Activated CD4-positive, alpha-beta memory T cell treated with anti-CD3 and anti-CD28 coated beads, Interleukin-2, amount 10 ng/mL, durations not matched to agents 7 days and 5 days (primary cell): Measurements from ENCODE around the gene GBX1. TPM values are rescaled to one million over a fixed set of nuclear protein-coding genes. Genes with fewer than 3 reads are reported as not detected.

Source experiments
- CTCF ChIA-PET: fragments of 350-600 bp; sonication (Branson Sonifier 250); formaldehyde crosslinking; loops from one replicate; lab custom pipeline; 2021; ENCODE audit warnings: antibody characterized with exemption, inconsistent platforms; lab: Charles Lee
- POLR2A ChIA-PET: fragments of 350-600 bp; sonication (Branson Sonifier 250); formaldehyde crosslinking; loops from one replicate; lab custom pipeline; 2021; ENCODE audit warnings: antibody characterized with exemption; lab: Charles Lee
- DNase-seq: peaks from one replicate; pipeline ENCODE4 v3.0.0-alpha.2; 2020
- H3K27ac Mint-ChIP-seq: one replicate; pipeline ENCODE4 v1.8.0; 2021; ENCODE audit warnings: mild to moderate bottlenecking, mixed read lengths
- H3K27me3 Mint-ChIP-seq: one replicate; pipeline ENCODE4 v1.8.0; 2021; ENCODE audit warnings: mixed read lengths
- H3K36me3 Mint-ChIP-seq: one replicate; pipeline ENCODE4 v1.8.0; 2021; ENCODE audit warnings: low read depth, mixed read lengths
- H3K4me1 Mint-ChIP-seq: one replicate; pipeline ENCODE4 v1.8.0; 2021; ENCODE audit warnings: mixed read lengths
- H3K4me3 Mint-ChIP-seq: one replicate; pipeline ENCODE4 v1.8.0; 2021; ENCODE audit warnings: mild to moderate bottlenecking, mixed read lengths
- H3K9me3 Mint-ChIP-seq: one replicate; pipeline ENCODE4 v1.8.0; 2021; ENCODE audit warnings: mixed read lengths
- total RNA-seq, 2 experiments: library from RNA; stranded (reverse); gene quantifications; one replicate each; pipeline ENCODE4 v1.2.3, GENCODE V29; 2021

Gene GBX1
- total RNA-seq, 2 experiments from 2014 or later, result not detected

DNA sequence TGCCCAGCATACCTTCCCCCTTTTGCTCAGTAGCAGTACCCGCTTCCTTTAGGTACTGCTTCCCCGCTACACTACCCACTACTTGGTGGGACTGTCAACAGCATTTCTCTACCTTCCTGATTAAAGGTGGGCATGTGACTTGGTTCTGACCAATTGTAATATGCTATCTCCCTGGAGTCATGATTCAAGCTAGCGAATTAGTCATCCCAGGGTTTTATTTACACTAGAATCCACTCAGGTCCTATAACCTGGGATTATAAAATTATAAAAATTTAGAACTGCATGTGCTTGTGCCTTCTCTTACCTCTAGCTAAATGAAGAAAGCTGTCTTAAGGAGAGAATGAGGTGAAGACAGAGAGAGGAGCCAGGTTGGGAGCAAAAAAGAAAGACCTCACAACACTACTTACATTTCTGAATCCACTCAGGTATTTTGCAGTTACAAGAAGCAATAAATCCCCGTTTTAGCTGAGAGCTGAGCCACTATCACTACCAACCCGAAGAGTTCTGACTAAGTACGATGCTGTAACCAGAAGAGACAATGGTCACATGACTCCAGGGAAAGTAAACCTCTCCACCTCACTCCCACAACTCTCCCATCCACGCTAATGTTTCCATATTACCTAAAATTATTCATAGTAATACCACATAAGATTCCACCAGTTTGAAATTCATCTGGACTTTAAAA lies 9.7 kb downstream of the GBX1 start:
- POLR2A ChIA-PET, result no interaction called here

DNA sequence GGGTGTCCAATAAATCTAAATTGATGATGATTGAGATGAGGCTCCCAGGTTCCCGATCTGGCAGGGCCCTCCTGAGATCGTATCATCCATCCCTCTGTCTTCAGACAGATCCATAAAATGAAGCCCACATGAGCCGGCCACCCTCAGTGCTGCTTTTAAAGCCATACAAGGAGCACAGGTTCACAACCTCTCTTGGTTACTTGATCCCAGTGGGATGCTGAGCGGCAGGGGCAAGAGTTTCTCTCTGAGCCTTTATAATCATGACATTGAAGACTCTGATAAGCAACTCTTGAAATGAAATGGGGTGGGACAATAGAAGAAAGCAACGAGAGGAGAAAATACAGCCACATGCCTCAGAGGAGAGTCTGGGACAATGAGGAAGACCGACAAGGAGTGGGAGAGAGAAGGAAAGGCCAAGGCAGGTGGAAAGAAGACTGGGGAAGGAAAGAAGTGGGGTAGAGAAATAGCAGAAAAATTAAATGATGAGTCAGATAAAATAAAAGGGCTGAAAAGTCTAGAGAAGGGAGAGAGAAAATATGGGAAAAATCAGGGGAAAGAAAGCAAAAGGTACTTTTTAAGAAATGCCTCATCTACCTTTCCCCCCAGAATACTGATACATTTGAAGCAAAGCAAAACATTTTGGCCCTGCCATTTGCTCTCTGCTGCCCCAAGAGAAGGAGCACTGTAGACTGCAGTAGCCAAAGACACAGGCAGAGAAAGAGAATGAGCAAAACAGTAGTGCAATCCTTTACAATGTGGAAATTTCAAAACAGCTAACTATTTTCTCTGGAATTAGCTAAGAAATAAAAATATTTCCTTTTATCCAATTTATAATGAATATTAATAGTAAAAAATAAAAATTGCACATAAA lies 14.6 kb downstream of the GBX1 start:
- H3K36me3 Mint-ChIP-seq, result no peaks in the 10 kb centered on the region
- H3K9me3 Mint-ChIP-seq, result no peaks in the 10 kb centered on the region
- no peak for DNase-seq
- H3K4me1 Mint-ChIP-seq, result no peaks in the 10 kb centered on the region
- ChIA-PET CTCF (interaction anchor here (0.8 kb wide), 1 partner anchor 168 kb away, joined by 4 read pairs; no protein-coding TSS in a partner anchor), POLR2A (no interaction called here)
- H3K27ac Mint-ChIP-seq, result no peak overlapping the region
- peaks cover 31% of the 10 kb centered on the region for H3K27me3 Mint-ChIP-seq
- H3K4me3 Mint-ChIP-seq, result no peak overlapping the region

More for the DNA sequence above, 9.7 kb downstream of the GBX1 start:
- DNase-seq, result no peak
- no peaks in the 10 kb centered on the region for H3K36me3 Mint-ChIP-seq
- no peaks in the 10 kb centered on the region for H3K4me1 Mint-ChIP-seq
- H3K27me3 Mint-ChIP-seq, result peaks cover 34% of the 10 kb centered on the region
- no peak overlapping the region for H3K27ac Mint-ChIP-seq
- H3K4me3 Mint-ChIP-seq, result no peak overlapping the region
- CTCF ChIA-PET, result interaction anchor here (0.7 to 1.9 kb wide), 3 partner anchors 34 to 89 kb away, joined by 3 to 6 read pairs (median 5); no protein-coding TSS in a partner anchor
- H3K9me3 Mint-ChIP-seq, result no peaks in the 10 kb centered on the region

DNA sequence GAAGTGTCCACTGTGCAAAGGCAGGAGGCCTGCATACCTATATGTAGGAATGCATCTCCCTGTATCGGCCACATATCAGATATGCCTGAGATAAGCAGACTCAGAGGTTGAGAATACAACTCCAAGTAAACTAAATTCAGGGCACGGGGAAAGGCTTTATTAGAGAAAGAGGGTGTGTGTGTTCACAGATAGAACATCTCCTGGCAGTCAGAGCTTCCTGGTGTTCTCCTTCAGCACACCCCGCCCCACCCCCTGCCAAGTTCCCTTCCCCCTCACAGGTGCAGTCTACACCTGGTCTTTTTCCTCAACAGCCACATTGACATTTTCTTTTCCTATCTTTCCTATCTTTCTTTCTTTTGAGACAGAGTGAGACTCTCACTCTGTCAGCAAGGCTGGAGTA lies 17.1 kb downstream of the GBX1 start:
- DNase-seq, result no peak
- ChIA-PET CTCF (interaction anchor here (0.5 to 1.8 kb wide), 2 partner anchors 9 to 27 kb away, joined by 3 to 5 read pairs; no protein-coding TSS in a partner anchor), POLR2A (no interaction called here)
- no peaks in the 10 kb centered on the region for H3K36me3 Mint-ChIP-seq
- no peaks in the 10 kb centered on the region for H3K9me3 Mint-ChIP-seq
- no peak overlapping the region for H3K27ac Mint-ChIP-seq
- peaks cover 17% of the 10 kb centered on the region for H3K27me3 Mint-ChIP-seq
- H3K4me1 Mint-ChIP-seq, result no peaks in the 10 kb centered on the region
- no peak overlapping the region for H3K4me3 Mint-ChIP-seq

DNA sequence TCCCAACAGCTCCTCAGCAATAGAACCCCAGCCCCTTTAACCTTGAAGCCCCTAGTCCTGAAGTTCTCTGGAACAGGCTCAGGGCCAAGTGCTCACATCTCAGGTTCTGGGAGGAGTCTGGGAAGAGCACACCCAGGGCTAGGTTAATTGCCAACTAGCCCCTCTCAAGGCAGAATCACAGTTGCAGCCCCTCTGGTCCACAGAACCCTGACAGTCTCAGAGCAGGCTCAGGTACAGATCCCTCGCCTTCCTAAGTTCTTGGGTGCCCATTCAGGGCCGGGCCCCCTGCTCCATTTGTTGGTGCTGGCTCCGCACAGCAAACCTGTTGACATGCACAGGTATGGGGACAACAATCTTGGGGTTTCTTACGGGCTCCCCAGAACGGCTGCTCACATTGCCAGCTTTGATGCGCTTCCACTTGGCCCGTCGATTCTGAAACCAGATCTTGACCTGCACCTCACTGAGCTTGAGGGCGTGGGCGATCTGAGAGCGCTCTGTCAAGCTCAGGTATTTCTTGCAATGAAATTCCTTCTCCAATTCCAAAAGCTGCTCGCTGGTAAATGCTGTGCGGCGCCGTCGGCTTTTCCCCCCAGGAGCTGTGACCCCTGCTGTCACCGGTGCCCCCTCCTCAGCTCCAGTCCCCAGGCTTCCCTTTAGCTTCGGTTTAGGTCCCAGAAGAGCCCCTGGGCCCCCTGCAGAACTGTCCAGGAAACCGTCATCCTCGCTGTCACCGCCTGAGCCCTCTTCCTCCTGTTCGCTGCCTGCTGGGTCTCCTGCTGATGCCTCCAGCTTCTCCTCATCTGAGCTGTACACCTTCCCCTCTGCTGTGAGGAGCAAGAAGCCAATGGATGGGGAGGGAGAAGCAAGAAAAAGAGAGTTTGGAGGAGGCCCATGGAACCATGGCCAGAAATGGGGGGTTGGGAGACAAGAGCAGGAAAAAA lies 18.9 kb downstream of the GBX1 start:
- CTCF ChIA-PET, result interaction anchor here (1.1 to 2.7 kb wide), 2 partner anchors 21 to 25 kb away, joined by 4 to 9 read pairs; no protein-coding TSS in a partner anchor
- no peaks in the 10 kb centered on the region for H3K9me3 Mint-ChIP-seq
- H3K27ac Mint-ChIP-seq, result no peak overlapping the region
- H3K4me3 Mint-ChIP-seq, result no peak overlapping the region
- no peak for DNase-seq
- no peaks in the 10 kb centered on the region for H3K36me3 Mint-ChIP-seq
- H3K4me1 Mint-ChIP-seq, result no peaks in the 10 kb centered on the region
- POLR2A ChIA-PET, result no interaction called here
- peaks cover 6% of the 10 kb centered on the region for H3K27me3 Mint-ChIP-seq

DNA sequence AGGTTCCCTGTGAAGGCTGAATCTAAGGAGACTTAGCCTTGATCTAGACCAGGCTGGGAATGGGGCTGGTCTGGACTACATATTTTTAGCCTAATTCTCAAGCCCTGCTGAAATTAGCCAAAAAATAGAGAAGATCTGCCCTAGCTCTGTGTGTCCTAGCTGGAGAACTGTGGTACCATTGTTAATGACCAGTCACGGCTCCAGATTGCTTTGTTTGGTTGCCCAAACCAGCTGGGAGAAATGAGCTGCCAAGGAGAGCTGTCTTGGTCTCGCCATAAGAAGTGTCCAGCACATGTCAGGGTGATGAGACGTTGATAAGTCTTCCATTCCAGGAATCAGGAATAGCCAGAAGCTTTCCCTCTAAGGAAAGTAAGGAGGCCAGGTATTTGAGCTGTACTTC lies 20.7 kb downstream of the GBX1 start:
- CTCF ChIA-PET, result interaction anchor here (1.1 to 2.7 kb wide), 2 partner anchors 23 to 97 kb away, joined by 4 to 9 read pairs; no protein-coding TSS in a partner anchor

DNA sequence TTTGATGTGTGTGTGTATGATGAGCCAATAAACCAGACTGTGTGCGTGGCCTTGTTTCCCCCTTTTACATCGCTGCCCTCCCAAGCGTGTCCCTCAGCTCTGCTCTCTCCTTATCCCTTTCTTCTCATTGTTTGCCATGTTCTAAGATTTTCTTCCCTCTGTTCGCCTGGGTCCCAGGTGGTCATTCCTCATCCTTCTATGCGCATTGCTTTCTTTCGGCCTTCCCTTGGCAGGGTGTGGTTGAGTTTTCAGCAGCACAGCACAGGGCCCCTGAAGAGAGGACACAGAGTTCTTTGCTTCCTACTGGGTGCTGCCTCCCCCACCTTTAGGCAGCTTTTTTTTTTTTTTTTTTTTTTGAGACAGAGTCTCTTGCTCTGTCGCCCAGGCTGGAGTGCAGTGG lies 23.1 kb downstream of the GBX1 start:
- ChIA-PET CTCF (interaction anchor here (0.8 kb wide), 1 partner anchor 20 kb away, joined by 3 read pairs; no protein-coding TSS in a partner anchor), POLR2A (no interaction called here)
- Mint-ChIP-seq H3K4me1 (no peaks in the 10 kb centered on the region), H3K27me3 (peaks cover 2% of the 10 kb centered on the region), H3K27ac (no peak overlapping the region), H3K9me3 (no peaks in the 10 kb centered on the region), H3K4me3 (no peak overlapping the region), H3K36me3 (no peaks in the 10 kb centered on the region)
- DNase-seq, result no peak

More for the DNA sequence above, 20.7 kb downstream of the GBX1 start:
- H3K27me3 Mint-ChIP-seq, result peaks cover 6% of the 10 kb centered on the region
- no peak overlapping the region for H3K4me3 Mint-ChIP-seq
- no peaks in the 10 kb centered on the region for H3K4me1 Mint-ChIP-seq
- H3K36me3 Mint-ChIP-seq, result no peaks in the 10 kb centered on the region
- POLR2A ChIA-PET, result no interaction called here
- H3K9me3 Mint-ChIP-seq, result no peaks in the 10 kb centered on the region
- H3K27ac Mint-ChIP-seq, result no peak overlapping the region
- no peak for DNase-seq

DNA sequence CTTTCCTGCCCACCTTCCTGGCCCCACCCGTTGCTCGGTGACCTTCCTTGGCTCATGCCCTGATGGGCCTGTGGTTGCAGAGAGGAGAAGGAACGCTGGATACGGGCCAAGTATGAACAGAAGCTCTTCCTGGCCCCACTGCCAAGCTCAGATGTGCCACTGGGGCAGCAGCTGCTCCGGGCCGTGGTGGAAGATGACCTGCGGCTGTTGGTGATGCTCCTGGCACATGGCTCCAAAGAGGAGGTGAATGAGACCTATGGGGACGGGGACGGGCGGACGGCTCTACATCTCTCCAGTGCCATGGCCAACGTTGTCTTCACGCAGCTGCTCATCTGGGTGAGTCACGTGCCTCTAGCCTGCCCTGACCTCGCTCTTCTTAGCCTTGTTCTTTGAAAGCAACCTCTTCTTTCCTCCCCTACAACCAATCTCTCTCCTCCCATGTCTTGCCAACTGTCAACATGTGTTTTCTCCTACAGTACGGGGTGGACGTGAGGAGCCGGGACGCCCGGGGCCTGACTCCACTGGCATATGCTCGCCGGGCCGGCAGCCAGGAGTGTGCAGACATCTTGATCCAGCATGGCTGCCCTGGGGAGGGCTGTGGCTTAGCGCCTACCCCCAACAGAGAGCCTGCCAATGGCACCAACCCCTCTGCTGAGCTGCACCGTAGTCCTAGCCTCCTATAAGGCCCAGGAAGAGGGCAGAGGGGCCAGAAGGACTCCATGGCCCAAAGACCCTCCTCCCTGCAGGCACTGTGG lies 24.1 kb downstream of the GBX1 start:
- CTCF ChIA-PET, result interaction anchor here (0.8 kb wide), 1 partner anchor 20 kb away, joined by 3 read pairs; no protein-coding TSS in a partner anchor
- Mint-ChIP-seq H3K4me3 (no peak overlapping the region), H3K27ac (no peak overlapping the region), H3K27me3 (peaks cover 2% of the 10 kb centered on the region), H3K36me3 (no peaks in the 10 kb centered on the region), H3K4me1 (no peaks in the 10 kb centered on the region), H3K9me3 (no peaks in the 10 kb centered on the region)
- POLR2A ChIA-PET, result no interaction called here
- no peak for DNase-seq

DNA sequence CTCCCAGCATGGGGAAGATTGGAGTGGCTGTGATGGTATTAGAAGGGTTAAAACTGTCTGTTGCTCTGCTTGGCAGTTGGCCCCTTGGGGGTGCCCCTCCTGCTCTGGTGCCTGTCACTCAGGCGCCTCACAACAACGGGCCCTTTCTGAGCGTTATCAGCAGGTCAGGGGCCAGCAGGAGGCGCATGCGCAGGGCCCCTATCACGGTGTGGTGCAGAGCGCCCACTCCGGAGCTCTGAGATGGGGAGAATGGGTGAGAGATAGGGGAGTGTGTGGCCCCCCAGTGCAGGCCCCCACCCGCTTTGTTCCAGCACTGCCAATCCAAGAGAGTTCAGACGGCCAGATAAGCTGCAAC lies 24.8 kb downstream of the GBX1 start:
- no peaks in the 10 kb centered on the region for H3K9me3 Mint-ChIP-seq
- H3K4me3 Mint-ChIP-seq, result no peak overlapping the region
- POLR2A ChIA-PET, result no interaction called here
- no peak for DNase-seq
- H3K27me3 Mint-ChIP-seq, result peaks cover 2% of the 10 kb centered on the region
- no peak overlapping the region for H3K27ac Mint-ChIP-seq
- CTCF ChIA-PET, result no interaction called here
- H3K4me1 Mint-ChIP-seq, result no peaks in the 10 kb centered on the region
- no peaks in the 10 kb centered on the region for H3K36me3 Mint-ChIP-seq

DNA sequence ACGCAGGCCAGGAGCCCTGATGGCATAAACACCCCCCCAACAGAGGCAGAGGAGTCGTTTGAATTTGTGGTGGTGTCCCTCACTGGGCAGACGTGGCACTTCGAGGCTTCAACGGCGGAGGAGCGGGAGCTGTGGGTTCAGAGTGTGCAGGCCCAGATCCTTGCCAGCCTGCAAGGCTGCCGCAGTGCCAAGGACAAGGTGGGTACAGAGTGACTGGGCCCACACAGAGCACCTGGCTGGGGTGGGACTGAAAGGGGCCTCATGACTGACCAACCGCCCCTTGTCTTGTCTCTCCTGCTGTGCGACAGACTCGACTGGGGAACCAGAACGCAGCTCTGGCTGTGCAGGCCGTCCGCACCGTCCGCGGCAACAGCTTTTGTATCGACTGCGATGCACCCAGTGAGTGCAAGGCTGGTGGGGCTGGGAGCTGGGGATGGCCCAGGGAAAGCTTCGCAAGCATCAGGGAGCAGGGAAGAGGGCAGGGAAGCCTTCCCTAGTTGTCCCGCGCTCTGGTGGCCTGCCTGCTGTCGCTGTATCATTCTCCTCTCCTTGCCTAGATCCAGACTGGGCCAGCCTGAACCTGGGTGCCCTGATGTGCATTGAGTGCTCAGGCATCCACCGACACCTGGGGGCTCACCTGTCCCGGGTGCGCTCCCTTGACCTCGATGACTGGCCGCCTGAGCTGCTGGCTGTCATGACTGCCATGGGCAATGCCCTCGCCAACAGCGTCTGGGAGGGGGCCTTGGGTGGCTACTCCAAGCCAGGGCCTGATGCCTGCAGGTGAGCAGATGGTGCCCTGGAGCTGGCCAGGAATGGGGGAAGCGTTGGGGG lies 25.4 kb downstream of the GBX1 start:
- CTCF ChIA-PET, result interaction anchor here (1.0 to 1.2 kb wide), 2 partner anchors 17 to 18 kb away, joined by 3 read pairs; no protein-coding TSS in a partner anchor
- H3K4me1 Mint-ChIP-seq, result no peaks in the 10 kb centered on the region
- H3K9me3 Mint-ChIP-seq, result no peaks in the 10 kb centered on the region
- no peak overlapping the region for H3K4me3 Mint-ChIP-seq
- no peak overlapping the region for H3K27ac Mint-ChIP-seq
- no peak for DNase-seq
- no peaks in the 10 kb centered on the region for H3K36me3 Mint-ChIP-seq
- H3K27me3 Mint-ChIP-seq, result no peaks in the 10 kb centered on the region
- POLR2A ChIA-PET, result no interaction called here

DNA sequence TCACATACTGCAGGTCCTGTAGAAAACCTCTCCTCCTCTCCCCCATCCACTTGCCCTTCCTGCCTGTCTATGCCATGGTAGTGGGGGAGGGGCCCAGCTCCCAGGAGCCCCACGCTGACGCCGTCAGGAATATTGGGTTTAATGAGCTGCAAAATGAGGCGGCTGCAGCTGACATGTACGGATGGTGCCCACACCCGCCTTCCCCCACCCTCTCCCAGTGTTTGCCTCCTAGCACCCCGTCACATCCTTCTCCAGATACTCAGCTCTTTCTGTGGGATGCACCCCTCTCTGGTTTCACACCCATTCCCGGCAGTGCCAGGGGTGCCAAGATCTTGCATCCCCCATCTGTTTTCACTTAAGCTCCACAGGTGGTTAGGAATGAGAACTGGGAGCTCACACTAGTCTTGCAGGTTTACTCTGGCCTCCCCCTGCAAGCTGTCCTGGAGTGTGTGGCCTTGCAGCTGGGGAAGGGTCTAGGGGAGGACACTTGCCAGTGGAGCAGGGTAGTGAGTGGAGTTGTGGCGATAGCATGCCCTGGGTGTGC lies 26.1 kb downstream of the GBX1 start:
- no peaks in the 10 kb centered on the region for H3K36me3 Mint-ChIP-seq
- no peak overlapping the region for H3K27ac Mint-ChIP-seq
- no peaks in the 10 kb centered on the region for H3K4me1 Mint-ChIP-seq
- no peaks in the 10 kb centered on the region for H3K9me3 Mint-ChIP-seq
- H3K4me3 Mint-ChIP-seq, result no peak overlapping the region
- CTCF ChIA-PET, result interaction anchor here (1.0 to 1.2 kb wide), 2 partner anchors 16 to 17 kb away, joined by 3 read pairs; no protein-coding TSS in a partner anchor
- DNase-seq, result no peak
- no peaks in the 10 kb centered on the region for H3K27me3 Mint-ChIP-seq
- POLR2A ChIA-PET, result no interaction called here

DNA sequence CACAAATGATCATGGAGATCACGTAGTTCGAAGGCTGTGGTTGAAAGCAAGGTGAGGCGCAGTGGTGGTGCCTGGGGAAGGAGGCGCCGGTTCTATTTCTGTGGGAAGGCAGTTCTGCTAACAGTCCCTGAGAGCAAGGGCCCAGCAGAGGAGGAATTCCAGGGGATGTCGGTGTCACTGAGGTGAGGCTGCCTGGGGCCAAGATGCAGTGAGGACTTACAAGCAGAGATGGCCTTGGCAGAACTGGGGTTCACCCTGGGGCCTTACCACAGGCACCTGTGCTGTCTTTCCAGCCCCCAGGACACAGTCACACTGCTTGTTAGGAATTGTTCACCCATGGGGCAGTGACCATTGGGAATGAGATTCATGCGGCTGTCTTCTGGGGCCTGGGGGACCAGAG lies 26.7 kb downstream of the GBX1 start:
- CTCF ChIA-PET, result interaction anchor here (1.0 to 1.1 kb wide), 2 partner anchors 16 to 211 kb away, joined by 3 read pairs; no protein-coding TSS in a partner anchor
- POLR2A ChIA-PET, result no interaction called here
- H3K36me3 Mint-ChIP-seq, result no peaks in the 10 kb centered on the region
- no peak for DNase-seq
- H3K4me1 Mint-ChIP-seq, result no peaks in the 10 kb centered on the region
- no peaks in the 10 kb centered on the region for H3K9me3 Mint-ChIP-seq
- H3K27me3 Mint-ChIP-seq, result no peaks in the 10 kb centered on the region
- H3K27ac Mint-ChIP-seq, result no peak overlapping the region
- H3K4me3 Mint-ChIP-seq, result no peak overlapping the region
